Measurements from ENCODE around the gene LDLRAP1. TPM values are rescaled to one million over a fixed set of nuclear protein-coding genes. Genes with fewer than 3 reads are reported as not detected.
"Not testable (repeated sequence)": the region's sequence is repeated elsewhere in the genome, so short reads cannot be mapped to it uniquely, and the experiment has no call there.

LDLRAP1 gene
- total RNA-seq, 1 donor: 18.5 TPM

DNA sequence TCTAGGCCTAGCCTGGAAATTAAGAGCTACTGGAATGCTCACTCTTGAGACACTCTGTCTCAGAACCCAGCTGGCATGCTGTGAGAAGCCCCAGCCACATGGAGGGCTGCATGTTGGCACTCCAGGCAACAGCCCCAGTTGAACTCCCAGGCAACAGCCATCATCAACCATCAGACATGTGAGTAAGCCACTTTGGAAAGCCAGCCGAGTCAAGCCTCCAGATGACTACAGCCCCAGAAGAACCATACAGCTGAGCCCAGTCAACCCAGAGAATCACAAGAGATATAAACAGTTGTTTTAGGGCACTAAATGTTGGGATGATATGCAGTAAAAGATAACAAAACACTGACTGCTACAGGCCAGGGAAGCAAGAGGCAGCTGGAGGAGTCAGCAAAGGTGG lies 55.5 kb downstream of the LDLRAP1 start:
- no peak overlapping the region for H3K4me3 ChIP-seq (ENCODE audit: insufficient read depth, low read length)
- no peak overlapping the region for H3K27ac ChIP-seq (ENCODE audit: low read depth, low read length)
- DNase-seq (ENCODE audit: insufficient read length, low spot score, missing footprints): no peak
- H3K27me3 ChIP-seq (ENCODE audit: insufficient read depth, low read length): peaks cover 3% of the 10 kb centered on the region
- no peaks in the 10 kb centered on the region for H3K79me2 ChIP-seq (ENCODE audit: insufficient read depth, low read length)
- TF ChIP-seq, protein P1, sequence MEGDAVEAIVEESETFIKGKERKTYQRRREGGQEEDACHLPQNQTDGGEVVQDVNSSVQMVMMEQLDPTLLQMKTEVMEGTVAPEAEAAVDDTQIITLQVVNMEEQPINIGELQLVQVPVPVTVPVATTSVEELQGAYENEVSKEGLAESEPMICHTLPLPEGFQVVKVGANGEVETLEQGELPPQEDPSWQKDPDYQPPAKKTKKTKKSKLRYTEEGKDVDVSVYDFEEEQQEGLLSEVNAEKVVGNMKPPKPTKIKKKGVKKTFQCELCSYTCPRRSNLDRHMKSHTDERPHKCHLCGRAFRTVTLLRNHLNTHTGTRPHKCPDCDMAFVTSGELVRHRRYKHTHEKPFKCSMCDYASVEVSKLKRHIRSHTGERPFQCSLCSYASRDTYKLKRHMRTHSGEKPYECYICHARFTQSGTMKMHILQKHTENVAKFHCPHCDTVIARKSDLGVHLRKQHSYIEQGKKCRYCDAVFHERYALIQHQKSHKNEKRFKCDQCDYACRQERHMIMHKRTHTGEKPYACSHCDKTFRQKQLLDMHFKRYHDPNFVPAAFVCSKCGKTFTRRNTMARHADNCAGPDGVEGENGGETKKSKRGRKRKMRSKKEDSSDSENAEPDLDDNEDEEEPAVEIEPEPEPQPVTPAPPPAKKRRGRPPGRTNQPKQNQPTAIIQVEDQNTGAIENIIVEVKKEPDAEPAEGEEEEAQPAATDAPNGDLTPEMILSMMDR (IDR thresholded peaks at IDR 0.05; ENCODE audit: extremely low read depth, low read depth, low read length): no peak
- H3K9me3 ChIP-seq (ENCODE audit: low read depth, low read length): peaks cover 5% of the 10 kb centered on the region
- no peak overlapping the region for H2AFZ ChIP-seq (ENCODE audit: low read length)
- H3K4me2 ChIP-seq (ENCODE audit: insufficient read depth, low read length): no peak overlapping the region
- H4K20me1 ChIP-seq (ENCODE audit: insufficient read depth, low read length): no peaks in the 10 kb centered on the region
- H3K4me1 ChIP-seq (ENCODE audit: insufficient read depth, low read length): no peaks in the 10 kb centered on the region
- H3K36me3 ChIP-seq (ENCODE audit: insufficient read depth, low read length): no peaks in the 10 kb centered on the region

DNA sequence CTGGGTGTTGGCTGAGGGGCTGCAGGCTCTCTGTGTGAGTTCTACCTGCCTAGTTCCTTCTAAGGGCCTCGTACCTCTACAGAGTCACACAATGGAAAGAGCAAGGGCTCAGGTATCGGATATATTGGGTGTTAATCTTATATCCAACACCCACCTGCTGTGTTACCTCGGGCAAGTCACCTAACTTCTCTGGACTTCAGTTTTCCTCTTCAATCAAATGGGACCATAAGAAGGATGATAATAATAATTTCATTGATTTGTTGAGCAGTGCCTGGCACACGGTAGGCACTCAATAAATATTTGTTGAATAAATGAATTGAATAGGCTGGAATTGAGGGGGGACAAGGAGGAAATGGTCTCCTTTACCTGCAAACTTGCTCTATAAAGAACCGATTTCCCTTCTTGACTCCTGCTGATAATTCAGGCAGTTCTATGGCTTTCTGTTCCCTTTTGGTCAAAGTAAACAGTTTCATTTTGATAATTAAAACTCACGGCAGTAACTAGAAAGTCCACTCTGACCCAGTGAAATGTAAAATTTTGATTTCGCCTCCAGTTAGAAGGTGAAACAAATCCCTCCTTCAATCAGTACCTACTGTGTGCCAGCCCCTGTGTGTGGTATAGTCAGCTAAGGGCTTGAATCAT lies 56.7 kb downstream of the LDLRAP1 start:
- Histone ChIP-seq H4K20me1 (ENCODE audit: insufficient read depth, low read length) (no peaks in the 10 kb centered on the region), H3K4me2 (ENCODE audit: insufficient read depth, low read length) (no peak overlapping the region), H3K4me1 (ENCODE audit: insufficient read depth, low read length) (no peaks in the 10 kb centered on the region), H3K9me3 (ENCODE audit: low read depth, low read length) (peaks cover 5% of the 10 kb centered on the region), H3K36me3 (ENCODE audit: insufficient read depth, low read length) (no peaks in the 10 kb centered on the region), H3K27ac (ENCODE audit: low read depth, low read length) (no peak overlapping the region), H3K27me3 (ENCODE audit: insufficient read depth, low read length) (peaks cover 6% of the 10 kb centered on the region), H3K4me3 (ENCODE audit: insufficient read depth, low read length) (no peak overlapping the region), H3K79me2 (ENCODE audit: insufficient read depth, low read length) (no peaks in the 10 kb centered on the region), H2AFZ (ENCODE audit: low read length) (no peak overlapping the region)
- DNase-seq (ENCODE audit: insufficient read length, low spot score, missing footprints): no peak
- TF ChIP-seq, protein P1 (IDR thresholded peaks at IDR 0.05; ENCODE audit: extremely low read depth, low read depth, low read length): no peak

DNA sequence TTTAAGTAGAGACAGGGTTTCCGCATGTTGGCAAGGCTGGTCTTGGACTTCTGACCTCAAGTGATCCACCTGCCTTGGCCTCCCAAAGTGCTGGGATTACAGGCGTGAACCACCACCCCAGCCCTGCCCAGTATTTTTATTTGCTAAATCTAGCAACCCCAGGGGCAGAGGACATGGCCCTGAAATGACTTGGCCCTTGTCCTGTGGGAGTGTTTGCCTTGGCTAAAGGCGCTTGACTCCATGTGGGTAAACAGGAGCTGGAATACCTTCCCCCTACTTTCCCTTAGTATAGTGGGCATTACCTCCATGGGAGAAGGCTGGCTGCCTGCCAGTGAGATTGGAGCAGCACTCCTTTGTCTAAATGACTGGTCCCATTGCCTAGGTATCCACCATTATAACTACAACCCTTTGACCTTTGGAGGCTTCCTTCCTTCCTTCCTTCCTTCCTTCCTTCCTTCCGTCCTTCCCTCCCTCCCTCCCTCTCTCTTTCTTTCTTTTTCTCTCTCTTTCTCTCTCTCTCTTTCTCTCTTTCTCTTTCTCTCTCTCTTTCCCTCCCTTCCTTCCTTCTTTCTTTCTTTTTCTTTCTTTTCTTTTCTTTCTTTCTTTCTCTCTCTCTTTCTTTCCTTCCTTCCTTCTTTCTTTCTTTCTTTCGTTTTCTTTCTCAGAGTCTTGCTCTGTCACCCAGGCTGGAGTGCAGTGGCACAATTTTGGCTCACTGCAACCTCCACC lies 57.7 kb downstream of the LDLRAP1 start:
- not testable (repeated sequence) for H3K4me1 ChIP-seq (ENCODE audit: insufficient read depth, low read length)

DNA sequence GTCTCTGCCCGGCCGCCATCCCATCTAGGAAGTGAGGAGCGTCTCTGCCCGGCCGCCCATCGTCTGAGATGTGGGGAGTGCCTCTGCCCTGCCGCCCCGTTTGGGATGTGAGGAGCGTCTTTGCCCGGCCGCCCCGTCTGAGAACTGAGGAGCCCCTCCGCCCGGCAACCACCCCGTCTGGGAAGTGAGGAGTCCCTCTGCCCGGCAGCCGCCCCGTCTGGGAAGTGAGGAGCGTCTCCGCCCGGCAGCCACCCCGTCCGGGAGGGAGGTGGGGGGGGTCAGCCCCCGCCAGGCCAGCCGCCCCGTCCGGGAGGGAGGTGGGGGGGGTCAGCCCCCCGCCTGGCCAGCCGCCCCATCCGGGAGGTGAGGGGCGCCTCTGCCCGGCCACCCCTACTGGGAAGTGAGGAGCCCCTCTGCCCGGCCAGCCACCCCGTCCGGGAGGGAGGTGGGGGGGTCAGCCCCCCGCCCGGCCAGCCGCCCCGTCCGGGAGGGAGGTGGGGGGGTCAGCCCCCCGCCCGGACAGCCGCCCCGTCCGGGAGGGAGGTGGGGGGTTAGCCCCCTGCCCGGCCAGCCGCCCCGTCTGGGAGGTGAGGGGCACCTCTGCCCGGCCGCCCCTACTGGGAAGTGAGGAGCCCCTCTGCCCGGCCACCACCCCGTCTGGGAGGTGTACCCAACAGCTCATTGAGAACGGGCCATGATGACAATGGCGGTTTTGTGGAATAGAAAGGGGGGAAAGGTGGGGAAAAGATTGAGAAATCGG lies 60.6 kb downstream of the LDLRAP1 start:
- H3K36me3 ChIP-seq (ENCODE audit: insufficient read depth, low read length); H3K79me2 ChIP-seq (ENCODE audit: insufficient read depth, low read length); H3K4me3 ChIP-seq (ENCODE audit: insufficient read depth, low read length); H4K20me1 ChIP-seq (ENCODE audit: insufficient read depth, low read length); H3K27ac ChIP-seq (ENCODE audit: low read depth, low read length); DNase-seq (ENCODE audit: insufficient read length, low spot score, missing footprints); H2AFZ ChIP-seq (ENCODE audit: low read length); H3K9me3 ChIP-seq (ENCODE audit: low read depth, low read length); H3K4me2 ChIP-seq (ENCODE audit: insufficient read depth, low read length); H3K4me1 ChIP-seq (ENCODE audit: insufficient read depth, low read length): not testable (repeated sequence)
- H3K27me3 ChIP-seq (ENCODE audit: insufficient read depth, low read length): peaks cover 11% of the 10 kb centered on the region

More for the DNA sequence above, 57.7 kb downstream of the LDLRAP1 start:
- not testable (repeated sequence) for H3K9me3 ChIP-seq (ENCODE audit: low read depth, low read length); H4K20me1 ChIP-seq (ENCODE audit: insufficient read depth, low read length); DNase-seq (ENCODE audit: insufficient read length, low spot score, missing footprints); H3K36me3 ChIP-seq (ENCODE audit: insufficient read depth, low read length); H3K27me3 ChIP-seq (ENCODE audit: insufficient read depth, low read length); H3K4me3 ChIP-seq (ENCODE audit: insufficient read depth, low read length); H3K79me2 ChIP-seq (ENCODE audit: insufficient read depth, low read length); H3K27ac ChIP-seq (ENCODE audit: low read depth, low read length); H3K4me2 ChIP-seq (ENCODE audit: insufficient read depth, low read length); H2AFZ ChIP-seq (ENCODE audit: low read length)
